Left cardiac atrium (tissue), 4 donors: ENCODE measurements around the gene TOR1A. TPM values are rescaled to one million over a fixed set of nuclear protein-coding genes. Genes with fewer than 3 reads are reported as not detected.
A peak's percentile ranks its signal among the peaks of the same experiment; 100 is the strongest.

Source experiments
- ATAC-seq, 2 donors: fragments of 200-7000 bp; cut with Tn5 transposase; one replicate each; pipeline ENCODE4 v1.9.1; 2020; ENCODE audit warnings: mild to moderate bottlenecking in 2 of 2, moderate library complexity in 2 of 2
- DNase-seq: peaks from one replicate; pipeline ENCODE4 v3.0.0-alpha.2; 2020
- intact Hi-C, 2 donors: fragments of 100-400 bp; cut with DNase I; formaldehyde crosslinking; loops; one replicate each; pipeline versions ENCODE4 v1.14.1 to v1.15.1; 2022 to 2023
- total RNA-seq, 2 donors: library from RNA; stranded (reverse); fragmentation: NEBNext Ultra II Directional; extraction: Animal tissue kit (Norgen Biotek cat#: 25700); gene quantifications; one replicate each; pipeline ENCODE4 v1.2.1, GENCODE V29; 2021
- donor health status: DM: no; HTN: yes; CAD: no.
- donor health status: DM: no; HTN: yes; CAD: no; lungs with severe emphysema.
- donor health status: DM: yes; HTN: yes; CAD: no.
- donor health status: Dilated cardiomyopathy.

The TOR1A gene
- total RNA-seq, 2 donors from 2014 or later, result 16.5 to 21.1 TPM

- ATAC-seq (no peak), DNase-seq (no peak)
- intact Hi-C loops, result no loop called here
Measured at GRCh38 chr9:129854588-129855110, 30.7 kb upstream of the TOR1A start.

DNA sequence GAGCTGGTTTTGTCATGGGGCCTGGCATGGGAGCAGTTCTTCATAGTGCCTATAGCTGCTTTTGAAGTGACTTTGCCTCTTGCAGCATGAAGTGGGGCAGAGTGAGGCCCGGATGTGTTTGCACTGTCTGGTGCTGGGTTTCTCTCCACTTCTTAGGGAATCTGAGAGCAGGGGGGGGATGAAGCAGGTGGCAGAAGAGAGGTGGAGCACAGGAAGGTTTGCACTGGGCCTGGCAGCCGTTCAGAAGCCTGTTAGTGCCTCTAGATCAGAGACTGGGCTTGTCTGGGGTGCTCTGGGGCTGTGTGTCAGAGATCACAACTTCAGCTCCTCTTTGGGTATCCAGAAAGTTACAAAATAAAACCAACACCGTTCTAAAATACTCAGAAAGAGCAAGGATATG lies 29.7 kb upstream of the TOR1A start:
- ATAC-seq (no peak), DNase-seq (no peak)
- intact Hi-C loops, result no loop called here

DNA sequence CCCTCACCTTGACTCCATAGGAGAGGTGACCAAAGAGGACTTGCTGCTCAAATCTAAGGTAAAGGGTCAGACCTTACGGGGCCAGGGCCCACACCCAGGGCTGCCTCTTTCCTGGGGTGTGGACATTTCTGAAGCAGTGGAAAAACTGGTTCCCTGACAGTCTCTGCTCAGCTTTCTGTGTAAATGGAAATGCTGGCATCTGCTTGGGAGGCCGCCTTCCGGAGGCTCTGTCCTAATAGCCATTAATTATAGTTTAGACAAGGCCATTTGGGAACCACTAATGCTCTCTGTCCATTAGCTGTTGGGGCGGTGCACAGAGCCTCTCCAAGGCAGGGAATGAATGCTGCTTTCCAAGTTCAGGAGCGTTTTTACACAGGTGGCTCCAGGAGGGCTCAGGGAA lies 28.6 kb upstream of the TOR1A start:
- ATAC-seq (no peak), DNase-seq (no peak)
- intact Hi-C loops, result no loop called here

DNA sequence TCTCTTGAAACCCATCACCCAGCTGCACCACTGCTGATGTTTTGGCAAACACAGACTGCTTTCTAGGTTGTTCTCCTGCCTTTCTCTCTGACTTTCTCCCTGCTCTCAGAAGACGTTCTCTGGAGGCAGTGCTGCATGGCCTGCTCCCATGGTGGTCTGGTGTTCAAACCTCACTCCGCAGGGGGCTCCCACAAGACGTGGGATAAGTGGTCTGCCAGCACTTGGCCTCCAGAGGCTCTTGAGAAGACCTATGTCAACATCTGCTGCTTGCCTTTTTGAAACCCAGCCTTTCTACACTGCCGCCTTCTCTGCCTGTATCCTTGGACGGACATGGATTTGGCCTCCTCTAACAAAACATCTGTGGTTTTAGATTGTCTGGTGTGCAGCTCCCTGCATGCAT lies 27.9 kb upstream of the TOR1A start:
- DNase-seq (no peak), ATAC-seq (no peak)
- intact Hi-C loops, result no loop called here

DNA sequence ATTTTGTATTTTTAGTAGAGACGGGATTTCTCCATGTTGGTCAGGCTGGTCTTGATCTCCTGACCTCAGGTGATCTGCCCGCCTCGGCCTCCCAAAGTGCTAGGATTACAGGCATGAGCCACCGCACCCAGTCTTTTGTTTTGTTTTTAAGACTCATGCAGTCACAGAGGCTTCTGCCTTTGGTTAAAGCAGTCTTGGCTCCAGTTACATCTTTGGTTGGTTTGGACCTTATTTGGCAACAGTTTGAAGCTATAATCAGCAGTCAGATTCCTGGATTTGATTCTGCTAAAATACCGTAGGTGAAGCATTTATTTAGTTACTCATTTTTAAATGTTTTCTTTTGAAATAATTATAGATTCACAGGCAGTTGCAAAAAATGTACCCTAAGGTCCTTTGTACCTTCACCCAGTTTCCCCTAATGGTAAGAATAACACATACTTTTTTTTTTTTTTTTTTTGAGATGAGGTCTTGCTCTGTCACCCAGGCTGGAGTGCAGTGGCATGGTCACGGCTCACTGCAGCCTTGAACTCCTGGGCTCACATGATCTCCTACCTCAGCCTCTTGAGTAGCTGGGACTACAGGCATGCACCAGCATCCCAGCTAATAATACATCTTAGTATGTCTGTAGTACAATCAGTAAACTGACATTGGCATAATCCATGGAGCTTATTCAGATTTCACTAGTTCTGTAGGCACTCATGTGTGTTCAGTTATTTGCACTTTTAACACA lies 27.1 kb upstream of the TOR1A start:
- ATAC-seq, result no peak
- intact Hi-C loops, result no loop called here
- DNase-seq, result no peak

DNA sequence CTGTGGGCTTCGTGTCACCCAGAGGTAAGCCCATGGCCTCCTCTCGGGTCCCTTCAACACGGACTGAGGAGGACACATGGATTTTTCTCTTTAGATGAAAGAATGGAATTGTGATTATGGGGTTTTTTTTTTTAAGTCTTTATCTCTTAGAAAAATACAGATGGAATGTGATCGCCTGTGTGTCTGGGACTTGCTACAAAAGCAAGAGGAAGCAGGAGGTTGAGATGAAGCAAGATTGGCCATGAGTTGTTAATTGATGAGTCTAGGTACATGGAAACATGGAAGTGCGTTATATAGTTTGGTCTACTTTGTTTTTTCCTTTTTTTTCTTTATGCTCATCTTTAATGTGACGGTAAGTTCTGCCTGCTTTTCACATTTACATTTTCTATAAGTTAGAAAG lies 26.0 kb upstream of the TOR1A start:
- DNase-seq (no peak), ATAC-seq (no peak)
- intact Hi-C loops, result no loop called here

DNA sequence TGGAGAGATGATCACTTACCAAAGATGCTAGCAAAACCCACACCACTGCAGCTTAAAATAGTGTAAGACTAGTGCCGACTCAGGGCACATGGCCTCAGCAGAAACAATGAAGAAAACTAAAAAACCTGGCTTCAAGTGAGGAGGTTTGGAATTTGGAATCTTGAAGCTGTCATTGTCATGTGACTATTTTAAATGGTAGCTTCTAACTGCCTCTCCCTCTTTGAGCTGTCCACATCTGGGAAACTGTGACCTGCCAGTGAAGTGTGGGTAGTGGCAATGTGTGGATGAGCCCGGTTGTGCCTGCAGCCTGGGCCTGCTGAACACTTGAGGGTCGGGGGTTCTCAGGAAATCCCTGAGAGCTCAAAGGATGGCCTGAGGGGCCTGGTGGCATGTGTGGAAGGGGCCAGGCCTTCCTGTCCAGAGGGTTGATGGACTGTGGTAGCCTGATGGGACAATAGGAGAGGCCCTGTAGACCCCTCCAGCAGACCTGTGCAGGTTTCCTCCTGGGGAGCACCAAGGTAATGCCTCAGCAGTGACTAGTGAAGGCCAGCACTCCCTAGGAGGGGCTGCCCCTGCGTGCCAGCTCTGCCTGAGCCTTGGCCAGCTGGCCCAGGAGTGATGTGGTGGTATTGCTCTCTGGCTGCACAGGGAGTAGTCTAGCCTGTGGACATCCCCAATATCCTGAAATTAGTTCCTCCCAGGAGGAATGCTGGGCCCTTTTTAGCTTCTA lies 24.9 kb upstream of the TOR1A start:
- DNase-seq, result no peak
- intact Hi-C loops, result no loop called here
- ATAC-seq, result no peak

DNA sequence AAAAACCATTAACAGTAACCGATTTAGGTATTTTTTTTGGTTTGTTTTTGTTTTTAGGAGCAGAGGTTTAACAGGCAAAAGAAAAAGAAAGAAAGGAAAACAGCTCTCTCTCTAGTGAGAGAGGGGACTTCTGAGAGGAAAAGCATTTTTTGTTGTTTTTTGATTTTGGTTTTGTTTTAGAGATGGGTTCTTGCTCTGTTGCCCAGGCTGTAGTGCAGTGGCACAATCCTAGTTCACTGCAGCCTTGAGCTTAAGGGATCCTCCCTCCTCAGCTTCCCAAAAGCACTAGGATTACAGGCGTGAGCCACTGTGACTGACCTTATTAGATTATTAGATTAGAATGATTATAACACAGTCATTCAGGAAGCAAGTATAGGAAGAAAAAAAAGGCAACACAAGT lies 21.4 kb upstream of the TOR1A start:
- ATAC-seq, result no peak
- intact Hi-C loops, result no loop called here
- no peak for DNase-seq

DNA sequence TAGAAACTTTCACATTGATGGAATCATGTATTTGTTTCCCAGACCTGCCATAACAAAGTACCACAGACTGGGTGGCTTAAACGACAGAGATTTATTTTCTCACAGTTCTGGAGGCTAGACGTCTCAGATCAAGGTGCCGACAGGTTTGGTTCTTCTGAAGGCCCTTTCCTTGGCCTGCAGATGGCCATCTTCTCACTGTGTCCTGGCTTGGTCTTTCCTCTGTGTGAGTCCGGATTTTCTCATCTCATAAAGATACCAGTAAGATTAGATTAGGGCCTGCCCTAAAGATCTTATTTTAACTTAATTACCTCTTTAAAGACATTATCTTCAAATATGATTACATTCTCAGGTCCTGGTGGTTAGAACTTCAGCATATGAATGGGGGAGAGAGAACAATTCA lies 17.1 kb upstream of the TOR1A start:
- DNase-seq, result no peak
- intact Hi-C loops, result no loop called here
- no peak for ATAC-seq

DNA sequence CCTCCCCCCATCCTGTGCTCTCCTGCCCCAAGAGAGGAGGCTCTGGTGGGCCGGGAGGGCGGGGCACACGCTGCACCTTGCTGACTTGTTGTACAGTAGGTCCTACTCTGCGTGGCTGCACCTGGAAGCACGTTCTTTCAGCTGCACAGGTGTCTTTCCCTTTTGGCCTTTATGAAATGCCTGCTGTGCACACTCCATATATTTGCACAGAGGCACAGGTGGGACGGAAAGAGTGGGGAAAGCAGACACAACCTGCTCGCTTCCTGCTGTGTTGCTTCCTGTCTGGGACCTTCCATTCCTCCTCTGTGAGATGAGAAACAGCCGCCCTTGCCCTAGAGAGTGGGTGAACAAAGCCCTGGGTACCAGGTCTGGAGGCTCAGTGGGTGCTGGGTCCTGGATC lies 16.1 kb upstream of the TOR1A start:
- ATAC-seq (no peak), DNase-seq (no peak)
- intact Hi-C loops, result no loop called here

DNA sequence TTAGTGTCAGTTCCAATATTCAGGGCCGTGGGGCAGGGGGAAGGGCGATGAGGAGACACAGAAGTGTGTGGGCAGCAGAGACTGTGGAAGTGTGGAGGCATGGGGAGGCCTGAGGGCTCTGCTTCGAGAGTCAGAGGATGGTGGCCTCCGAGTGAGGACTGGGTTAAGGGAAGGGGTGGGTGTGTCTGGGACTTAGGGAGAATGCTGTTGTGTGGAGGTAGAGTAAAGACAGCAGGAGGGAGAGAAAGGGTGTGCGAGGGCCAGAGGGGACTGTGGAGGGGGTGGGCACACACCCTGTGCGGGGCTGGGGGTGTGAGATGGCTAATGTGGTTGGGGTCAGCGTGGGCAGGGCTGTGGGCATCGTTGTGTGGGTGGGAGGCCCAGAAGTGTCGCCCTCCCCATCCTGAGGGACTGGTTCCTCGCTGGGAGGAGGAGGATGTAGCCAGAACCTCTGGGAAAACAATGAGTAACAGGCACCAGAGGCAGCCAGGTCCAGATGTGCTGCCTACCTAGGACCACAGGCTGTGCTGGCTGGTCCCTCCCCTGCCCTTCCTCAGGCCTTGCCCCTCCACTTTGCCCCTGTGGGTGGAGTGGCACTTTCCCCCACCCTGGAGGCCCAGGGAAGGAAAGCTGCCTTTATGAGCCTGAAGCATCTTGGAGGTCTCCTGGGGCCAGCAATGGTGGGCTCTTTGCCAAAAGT lies 15.5 kb upstream of the TOR1A start:
- ATAC-seq (no peak), DNase-seq (no peak)
- intact Hi-C loops, result no loop called here

- DNase-seq (no peak), ATAC-seq (no peak)
- intact Hi-C loops, result no loop called here
Measured at GRCh38 chr9:129838707-129839259, 14.8 kb upstream of the TOR1A start.

GRCh38 chr9:129836311-129837007 lies 12.5 kb upstream of the TOR1A start:
- DNase-seq (no peak), ATAC-seq (no peak)
- intact Hi-C loops, result no loop called here

GRCh38 chr9:129835860-129836223 lies 11.9 kb upstream of the TOR1A start:
- DNase-seq (no peak), ATAC-seq (peak; percentile 1 to 3)
- intact Hi-C loops, result no loop called here

DNA sequence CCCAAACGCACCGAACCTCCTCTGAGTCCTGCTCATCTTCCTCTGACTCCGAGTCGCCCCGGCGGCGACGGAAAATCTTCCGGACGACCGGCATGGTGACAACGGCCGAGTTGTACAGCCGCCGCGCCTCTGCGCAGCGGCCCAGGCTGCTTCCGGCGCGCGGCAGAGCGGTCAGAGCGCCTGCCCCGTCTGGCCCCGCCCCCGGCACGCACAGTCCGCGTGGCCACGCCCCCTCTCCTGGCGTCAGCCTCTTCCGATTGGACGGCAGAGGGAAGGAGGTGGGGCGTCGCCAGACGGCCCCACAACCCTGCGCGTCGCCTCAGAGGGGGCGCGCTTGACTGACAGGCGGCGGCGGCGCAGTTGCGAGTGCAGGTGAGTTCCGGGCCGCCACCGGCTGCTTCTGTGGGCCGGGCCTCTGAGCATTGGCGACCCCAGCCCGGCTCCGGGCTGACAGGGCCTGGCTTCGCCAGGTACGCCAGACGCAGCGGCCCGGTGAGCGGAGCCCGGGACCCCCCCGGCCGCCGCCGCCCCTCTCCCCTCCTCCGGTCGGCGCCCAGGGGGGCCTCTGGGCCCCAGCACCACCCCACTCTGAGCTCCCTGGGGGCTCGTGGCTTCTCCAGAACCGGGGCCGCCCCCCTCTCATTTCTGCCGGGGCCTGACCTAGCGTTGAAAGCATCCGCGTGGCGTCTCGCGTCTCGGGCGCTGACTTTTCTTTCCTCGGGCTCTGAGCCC lies 11.4 kb upstream of the TOR1A start, which contains the start of the genes C9orf78 and USP20:
TSS of gene C9orf78 (minus strand) at position 148 of the 732 bp plus-strand sequence. CDS start at position 94, 54 bp downstream.
TSS of gene USP20 (plus strand) at position 331 of the 732 bp plus-strand sequence. CDS start 17,098 bp downstream, outside the sequence.
- peak; percentile 100 for ATAC-seq
- intact Hi-C loops, result no loop called here

GRCh38 chr9:129834489-129835127 lies 10.7 kb upstream of the TOR1A start:
- ATAC-seq, result peak; percentile 9 to 20
- DNase-seq, result no peak
- intact Hi-C loops, result no loop called here

More for the DNA sequence above, 11.4 kb upstream of the TOR1A start, which contains the start of the genes C9orf78 and USP20:
- DNase-seq, result peak; percentile 96

- DNase-seq (no peak), ATAC-seq (no peak)
- intact Hi-C loops, result no loop called here
Measured at GRCh38 chr9:129832982-129833381, 9.0 kb upstream of the TOR1A start.

- DNase-seq (no peak), ATAC-seq (no peak)
- intact Hi-C loops, result no loop called here
Measured at GRCh38 chr9:129828969-129829368, 5.0 kb upstream of the TOR1A start.
